Neural cell (in vitro differentiated cells): ENCODE data around the gene TMEM131.

Experiments
- EZH2 ChIP-seq: fragments of 200-600, 300-800 bp; shearing (Covaris generic), sonication (generic); IDR thresholded peaks from 2 replicates; pipeline ENCODE4 v1.6.1; 2014; ENCODE audit warnings: antibody characterized with exemption, low read length, borderline replicate concordance, mild to moderate bottlenecking; ENCODE audit not compliant: insufficient read depth, poor library complexity, severe bottlenecking
- TF ChIP-seq, protein P1 (sequence below): fragments of 450-650 bp; IDR thresholded peaks from 2 replicates; pipeline ENCODE4 v1.5.1; 2014; ENCODE audit warnings: antibody characterized with exemption, mild to moderate bottlenecking, moderate library complexity; ENCODE audit not compliant: poor library complexity, severe bottlenecking
- TF ChIP-seq, protein P2 (sequence below): IDR thresholded peaks from 2 replicates; pipeline ENCODE4 v1.6.1; 2012; ENCODE audit warnings: borderline replicate concordance

DNA sequence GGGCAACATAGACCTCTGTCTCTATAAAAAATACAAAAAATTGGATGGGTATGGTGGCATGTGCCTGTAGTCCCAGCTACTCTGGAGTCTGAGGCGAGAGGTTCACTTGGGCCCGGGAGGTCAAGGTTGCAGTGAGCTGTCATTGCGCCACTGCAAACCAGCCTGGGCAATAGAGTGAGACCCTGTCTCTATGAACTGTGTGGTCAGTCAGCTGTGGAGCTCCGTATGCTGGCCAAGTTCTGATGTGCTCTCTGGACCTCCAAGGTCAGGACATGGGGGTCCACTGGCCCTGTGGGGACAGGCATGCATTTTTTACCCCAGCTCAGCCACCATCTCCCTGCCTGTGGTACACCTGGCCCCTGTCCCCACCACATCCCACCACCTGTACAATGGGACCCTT is 71.6 kb downstream of the TMEM131 start:
- TF ChIP-seq, protein P1, sequence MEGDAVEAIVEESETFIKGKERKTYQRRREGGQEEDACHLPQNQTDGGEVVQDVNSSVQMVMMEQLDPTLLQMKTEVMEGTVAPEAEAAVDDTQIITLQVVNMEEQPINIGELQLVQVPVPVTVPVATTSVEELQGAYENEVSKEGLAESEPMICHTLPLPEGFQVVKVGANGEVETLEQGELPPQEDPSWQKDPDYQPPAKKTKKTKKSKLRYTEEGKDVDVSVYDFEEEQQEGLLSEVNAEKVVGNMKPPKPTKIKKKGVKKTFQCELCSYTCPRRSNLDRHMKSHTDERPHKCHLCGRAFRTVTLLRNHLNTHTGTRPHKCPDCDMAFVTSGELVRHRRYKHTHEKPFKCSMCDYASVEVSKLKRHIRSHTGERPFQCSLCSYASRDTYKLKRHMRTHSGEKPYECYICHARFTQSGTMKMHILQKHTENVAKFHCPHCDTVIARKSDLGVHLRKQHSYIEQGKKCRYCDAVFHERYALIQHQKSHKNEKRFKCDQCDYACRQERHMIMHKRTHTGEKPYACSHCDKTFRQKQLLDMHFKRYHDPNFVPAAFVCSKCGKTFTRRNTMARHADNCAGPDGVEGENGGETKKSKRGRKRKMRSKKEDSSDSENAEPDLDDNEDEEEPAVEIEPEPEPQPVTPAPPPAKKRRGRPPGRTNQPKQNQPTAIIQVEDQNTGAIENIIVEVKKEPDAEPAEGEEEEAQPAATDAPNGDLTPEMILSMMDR = no peak
- no peak for TF ChIP-seq EZH2
- TF ChIP-seq, protein P2, sequence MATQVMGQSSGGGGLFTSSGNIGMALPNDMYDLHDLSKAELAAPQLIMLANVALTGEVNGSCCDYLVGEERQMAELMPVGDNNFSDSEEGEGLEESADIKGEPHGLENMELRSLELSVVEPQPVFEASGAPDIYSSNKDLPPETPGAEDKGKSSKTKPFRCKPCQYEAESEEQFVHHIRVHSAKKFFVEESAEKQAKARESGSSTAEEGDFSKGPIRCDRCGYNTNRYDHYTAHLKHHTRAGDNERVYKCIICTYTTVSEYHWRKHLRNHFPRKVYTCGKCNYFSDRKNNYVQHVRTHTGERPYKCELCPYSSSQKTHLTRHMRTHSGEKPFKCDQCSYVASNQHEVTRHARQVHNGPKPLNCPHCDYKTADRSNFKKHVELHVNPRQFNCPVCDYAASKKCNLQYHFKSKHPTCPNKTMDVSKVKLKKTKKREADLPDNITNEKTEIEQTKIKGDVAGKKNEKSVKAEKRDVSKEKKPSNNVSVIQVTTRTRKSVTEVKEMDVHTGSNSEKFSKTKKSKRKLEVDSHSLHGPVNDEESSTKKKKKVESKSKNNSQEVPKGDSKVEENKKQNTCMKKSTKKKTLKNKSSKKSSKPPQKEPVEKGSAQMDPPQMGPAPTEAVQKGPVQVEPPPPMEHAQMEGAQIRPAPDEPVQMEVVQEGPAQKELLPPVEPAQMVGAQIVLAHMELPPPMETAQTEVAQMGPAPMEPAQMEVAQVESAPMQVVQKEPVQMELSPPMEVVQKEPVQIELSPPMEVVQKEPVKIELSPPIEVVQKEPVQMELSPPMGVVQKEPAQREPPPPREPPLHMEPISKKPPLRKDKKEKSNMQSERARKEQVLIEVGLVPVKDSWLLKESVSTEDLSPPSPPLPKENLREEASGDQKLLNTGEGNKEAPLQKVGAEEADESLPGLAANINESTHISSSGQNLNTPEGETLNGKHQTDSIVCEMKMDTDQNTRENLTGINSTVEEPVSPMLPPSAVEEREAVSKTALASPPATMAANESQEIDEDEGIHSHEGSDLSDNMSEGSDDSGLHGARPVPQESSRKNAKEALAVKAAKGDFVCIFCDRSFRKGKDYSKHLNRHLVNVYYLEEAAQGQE = no peak
